HG03342 (cell line): ENCODE data around the gene C8B.

ENCODE experiments used
- ATAC-seq: cut with Tn5 transposase; IDR thresholded peaks from one replicate; pipeline ENCODE4 v1.9.1; 2021; ENCODE audit warnings: mild to moderate bottlenecking, moderate library complexity; ENCODE audit not compliant: unreplicated experiment

Gene C8B

DNA sequence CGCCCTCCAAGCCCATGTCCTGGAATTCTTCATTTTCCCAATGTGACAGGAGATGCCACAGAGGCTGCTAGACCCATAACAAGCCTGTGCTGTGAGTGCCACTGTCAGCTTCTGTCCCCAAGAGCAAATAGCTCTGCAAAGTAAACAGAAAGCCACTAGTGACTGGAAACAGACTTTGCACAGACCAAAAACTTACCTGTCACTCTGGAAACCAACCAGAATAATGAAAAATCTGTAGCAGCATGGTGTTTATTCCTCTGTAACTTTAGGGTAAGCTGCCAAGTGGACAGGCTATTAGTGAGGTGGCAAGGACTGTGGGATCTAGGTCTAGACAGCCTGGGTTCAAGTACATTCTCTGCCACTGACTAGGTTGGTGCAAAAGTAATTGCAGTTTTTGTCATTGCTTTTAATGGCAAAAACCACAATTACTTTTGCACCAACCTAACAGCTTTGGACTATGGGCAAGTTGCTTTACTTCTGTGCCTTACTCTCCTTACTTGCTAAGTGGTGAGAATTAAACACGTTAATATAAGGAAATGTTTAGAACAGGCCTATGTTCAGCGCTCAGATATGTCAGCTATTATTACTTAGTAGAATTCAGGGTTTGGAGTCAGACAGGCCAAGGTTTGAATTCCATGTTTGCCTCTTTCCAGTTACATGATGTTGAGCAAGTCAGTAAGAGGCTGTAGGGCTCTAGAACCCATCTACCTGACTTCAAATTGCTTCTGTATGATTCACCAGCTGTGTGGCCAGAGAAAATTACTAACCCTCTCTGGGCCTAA, at the start of gene C8B:
C8B (minus strand) TSS at position 100 of the 782 bp plus-strand sequence; CDS start at position 33, 67 bp downstream.
- no peak for ATAC-seq

DNA sequence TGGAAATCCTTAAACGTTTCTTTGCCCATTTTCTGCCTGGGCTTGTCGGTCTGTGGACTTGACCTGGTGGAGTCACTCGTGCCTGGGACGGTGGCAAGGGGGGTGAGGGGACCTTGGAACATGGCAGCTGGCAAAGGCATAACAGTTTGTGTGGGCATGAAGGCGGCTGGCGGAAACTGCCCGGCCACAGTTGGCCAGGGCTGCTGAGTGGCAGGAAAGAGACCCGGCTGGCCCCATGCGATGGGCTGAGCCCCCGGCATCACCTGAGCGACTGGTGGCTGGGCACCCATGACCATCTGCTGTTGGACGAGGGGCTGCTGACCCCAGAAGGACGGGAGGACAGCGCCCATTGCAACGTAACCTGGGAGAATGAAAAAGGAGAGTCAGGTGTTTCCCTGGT, 49.3 kb upstream of the C8B start:
- no peak for ATAC-seq

DNA sequence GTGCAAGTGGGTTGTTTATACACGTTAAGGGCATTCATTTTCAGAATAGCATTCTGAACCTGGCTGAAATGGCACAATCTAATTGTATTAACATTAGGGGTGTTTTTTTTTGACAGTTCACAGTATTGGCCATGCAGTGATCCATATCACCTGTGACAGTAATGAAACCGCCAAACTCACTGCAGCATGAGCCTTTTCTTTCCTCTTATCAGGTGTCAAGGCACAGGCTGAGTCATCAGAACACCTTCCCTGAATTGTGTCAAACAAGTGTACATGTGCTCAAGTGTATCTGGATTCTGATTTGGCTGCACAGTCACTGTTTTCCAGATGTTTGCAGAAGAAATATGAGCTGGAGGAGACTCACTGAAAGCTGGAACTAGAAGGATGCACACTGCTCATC, 47.7 kb upstream of the C8B start:
- ATAC-seq = no peak

DNA sequence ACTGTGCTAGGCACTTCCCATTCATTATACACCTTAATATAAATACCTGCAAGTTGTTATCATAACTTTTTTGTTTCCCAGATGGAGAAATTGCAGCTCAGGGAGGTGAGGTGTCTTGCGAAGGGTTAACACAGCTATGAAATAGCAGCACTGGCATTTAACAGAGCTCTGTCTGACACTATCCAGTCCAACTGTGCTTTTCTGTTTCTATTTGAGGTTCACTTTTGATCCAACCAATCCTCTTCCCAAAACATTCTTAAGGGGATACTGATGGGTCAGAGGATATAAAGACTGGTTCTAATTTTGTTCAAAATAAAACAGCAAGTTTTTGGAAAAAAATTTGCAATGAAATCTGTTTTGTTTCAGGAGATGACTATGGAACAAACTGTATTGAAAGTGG, 46.5 kb upstream of the C8B start:
- ATAC-seq = no peak

DNA sequence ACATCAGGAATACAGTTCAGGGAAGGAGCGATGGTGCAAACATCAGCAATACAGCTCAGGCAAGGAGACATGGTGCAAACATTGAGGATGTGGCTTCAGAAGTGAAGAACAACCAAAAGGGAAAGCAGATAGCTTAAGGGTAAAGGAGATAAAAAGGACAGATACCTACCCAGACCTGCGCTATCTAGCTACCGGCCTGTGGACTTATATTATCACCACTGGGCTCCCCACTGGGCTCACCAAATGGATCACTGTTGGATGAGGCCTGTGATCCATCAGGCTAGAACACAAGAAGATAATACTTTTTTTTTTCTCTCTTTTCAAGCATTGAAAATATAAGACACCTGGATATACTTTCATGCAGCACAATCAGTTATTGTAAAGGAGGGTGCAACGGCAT, 44.7 kb upstream of the C8B start:
- ATAC-seq = no peak

DNA sequence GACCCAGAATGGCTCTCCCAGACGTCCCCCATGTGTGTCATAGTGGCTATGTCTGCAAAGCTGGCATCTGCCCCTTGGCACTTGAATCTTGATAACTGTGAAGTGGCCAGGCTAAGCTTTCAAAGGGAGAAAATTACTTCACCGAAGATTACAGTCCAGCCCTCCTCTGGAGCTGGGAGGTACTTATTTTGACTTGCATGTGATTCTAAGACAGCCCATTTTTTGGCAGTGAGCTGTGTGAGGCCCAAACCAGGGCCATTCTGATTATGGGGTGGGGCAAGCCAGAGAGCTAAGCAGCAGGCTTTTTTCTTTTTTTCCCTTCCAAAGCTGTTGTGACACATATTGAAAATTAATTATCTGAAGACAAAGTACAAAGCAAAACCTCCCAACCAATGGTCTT, 42.1 kb upstream of the C8B start:
- ATAC-seq = no peak

DNA sequence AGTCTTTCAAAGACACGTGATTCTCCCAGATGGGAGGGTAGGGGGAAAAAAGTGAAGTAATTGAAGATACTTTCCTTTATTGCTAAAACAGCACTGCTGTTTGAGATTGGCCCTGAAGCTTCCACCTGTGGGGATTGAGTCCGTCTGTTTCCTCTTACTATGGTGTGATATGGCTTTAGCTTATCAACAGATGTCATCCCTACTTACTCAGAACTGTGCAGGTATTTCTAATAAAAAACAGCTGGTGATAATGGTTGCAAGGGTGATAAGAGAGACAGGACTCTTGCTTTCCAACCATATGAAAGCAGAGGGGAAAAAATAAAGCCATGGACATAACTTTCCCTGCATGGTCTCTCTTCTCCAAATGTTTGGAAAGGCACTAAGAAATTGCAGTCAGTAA, 41.7 kb upstream of the C8B start:
- ATAC-seq = no peak

DNA sequence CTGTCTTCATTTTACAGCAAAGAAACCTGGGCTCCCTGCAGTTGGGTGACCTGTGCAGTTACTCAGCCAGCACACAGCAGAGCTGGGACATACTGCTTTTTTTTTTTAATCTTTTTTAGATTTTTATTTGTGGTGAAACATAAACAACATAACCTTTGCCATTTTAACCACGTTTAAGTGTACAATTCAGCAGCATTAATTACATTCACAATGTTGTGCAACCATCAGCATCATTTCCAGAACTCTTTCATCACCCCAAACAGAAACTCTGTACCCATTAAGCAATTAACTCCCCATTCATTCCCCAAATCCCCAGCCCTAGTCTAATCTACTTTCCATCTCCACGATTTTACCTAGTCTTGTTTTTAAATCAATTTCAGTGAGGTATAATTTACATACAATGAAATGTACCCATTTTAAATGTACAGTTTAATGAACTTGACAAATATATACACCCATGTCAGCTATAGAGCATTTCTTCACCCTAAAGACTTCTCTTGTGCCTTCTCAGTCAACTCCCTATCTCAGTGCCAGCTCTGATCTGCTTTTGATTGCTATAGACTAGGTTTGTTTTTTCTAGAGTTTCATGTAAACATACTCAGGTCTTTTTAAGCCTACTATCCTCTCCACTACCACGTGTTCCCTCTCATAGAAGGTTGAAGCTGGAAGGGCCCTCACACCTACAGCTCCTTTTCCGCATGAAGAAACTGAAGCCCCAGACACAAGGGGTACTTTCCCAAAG, 37.8 kb upstream of the C8B start:
- ATAC-seq = no peak

DNA sequence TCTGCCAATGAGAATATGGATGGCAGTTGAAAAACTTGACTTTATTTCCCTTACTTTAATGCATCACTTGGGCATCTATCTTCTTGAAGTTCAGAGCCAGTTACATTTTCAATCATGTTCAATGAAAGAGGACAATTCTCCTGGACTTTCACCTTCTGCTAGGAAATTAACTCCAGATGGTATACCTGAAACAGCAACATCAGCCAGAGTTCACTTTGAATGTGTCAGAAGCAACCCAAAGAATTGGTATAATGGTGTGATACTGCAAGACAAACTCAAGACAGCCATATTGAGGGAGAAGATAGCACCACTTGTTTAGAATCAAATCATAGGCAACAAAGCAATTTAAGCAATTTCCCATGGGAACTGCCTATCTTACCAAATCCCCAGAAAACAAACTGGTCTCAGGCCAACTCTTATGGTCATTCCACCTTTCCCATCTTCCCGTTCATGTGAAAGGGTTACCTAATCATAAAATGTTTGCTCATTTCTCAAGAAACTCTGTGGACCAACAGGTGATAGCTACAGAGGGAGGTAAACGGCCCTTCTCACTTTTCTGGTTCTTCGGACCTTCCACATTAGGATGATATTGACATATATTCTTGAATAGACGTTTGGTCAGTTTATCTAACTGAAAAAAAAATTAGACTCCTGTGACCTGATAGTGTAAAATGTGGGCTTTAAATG, 29.7 kb upstream of the C8B start:
- no peak for ATAC-seq

DNA sequence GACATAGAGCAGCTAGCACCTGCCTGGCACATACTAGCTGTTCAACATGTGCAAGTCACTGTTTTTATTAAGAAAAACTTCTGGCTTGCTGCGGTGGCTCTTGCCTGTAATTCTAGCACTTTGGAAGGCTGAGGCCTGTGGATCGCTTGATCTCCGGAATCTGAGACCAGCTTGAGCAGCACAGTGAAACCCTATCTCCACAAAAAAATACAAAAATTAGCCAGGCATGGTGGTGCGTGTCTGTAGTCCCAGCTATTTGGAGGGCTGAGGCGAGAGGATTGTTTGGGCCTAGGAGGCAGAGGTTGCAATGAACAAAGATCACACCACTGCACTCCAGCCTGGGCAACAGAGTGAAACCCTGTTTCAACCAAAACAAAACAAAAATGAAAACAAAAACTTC, 27.7 kb upstream of the C8B start:
- ATAC-seq = no peak

DNA sequence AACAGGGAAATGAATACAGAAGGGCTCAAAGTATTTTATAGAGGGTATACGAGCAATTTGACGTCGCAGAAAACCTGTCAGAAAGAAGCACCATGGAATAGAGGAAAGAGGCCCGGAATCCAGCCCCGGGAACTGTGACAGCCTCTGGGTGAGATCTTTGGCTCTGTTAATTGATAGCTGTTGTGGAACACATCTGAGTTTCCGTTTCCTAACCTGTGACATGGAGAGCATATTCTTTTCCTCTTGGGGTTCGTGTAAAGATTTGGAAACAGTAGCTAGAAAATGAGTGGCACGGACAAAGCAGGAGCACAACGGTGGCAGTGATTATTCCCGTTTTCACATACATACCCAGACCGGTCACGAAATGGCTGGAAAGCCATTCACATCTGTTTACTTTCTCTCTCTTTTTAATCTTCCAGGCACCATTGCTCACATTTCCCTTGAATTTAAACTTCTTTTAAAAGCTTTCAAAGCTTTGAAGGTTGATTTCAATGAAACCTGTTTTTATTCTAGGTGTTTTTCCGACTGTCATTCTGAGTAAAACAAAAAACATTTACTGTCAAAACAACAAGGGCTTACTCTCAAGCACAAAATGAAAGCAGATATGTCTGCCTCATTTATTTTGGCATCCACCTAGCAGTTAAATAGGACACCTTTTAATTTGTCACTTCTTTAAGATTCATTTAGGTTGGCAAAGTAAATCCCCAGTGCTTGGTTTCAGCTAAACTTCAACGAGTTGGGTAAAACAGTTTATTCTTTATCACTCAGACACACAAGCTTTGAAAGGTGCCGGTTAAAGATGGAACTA, 26.7 kb upstream of the C8B start:
- ATAC-seq = no peak

DNA sequence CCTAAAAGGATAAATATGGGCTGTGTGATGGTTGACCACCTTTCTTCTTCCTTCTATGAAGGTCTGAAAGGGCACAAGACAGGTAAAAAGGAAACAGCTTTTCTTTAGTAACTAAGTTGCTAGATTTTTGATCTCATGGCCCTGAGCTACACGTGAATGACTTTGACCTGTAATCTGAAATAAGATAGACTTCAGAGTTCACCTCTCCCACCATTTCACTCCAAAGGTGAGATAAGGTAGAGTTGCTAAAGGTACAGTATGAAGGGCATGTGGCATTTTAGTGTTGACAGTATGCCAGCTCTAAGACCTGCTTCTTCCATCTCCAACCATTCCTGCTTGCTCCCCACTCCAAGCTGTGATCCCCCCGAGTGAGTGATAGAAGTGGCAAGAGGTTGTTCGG, 25.8 kb upstream of the C8B start:
- no peak for ATAC-seq

DNA sequence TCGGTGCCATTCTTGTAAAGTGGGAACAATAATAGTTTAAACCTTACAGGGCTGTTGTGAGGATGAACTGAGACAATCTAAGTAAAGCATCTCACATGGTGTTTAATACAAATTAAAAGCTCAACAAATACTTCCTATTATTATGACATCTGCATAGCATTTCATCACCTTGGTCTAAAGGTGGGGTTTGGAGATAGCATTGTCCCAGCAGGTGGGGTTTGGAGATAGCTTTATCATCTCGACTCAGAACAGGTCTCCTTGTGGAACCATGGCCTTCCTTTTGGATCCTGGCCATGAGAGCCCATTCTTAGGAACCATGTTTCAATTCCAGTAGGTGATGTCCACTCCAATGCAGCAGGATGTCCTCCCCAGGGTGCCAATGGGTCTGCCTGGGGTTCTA, 20.6 kb upstream of the C8B start:
- ATAC-seq = no peak

DNA sequence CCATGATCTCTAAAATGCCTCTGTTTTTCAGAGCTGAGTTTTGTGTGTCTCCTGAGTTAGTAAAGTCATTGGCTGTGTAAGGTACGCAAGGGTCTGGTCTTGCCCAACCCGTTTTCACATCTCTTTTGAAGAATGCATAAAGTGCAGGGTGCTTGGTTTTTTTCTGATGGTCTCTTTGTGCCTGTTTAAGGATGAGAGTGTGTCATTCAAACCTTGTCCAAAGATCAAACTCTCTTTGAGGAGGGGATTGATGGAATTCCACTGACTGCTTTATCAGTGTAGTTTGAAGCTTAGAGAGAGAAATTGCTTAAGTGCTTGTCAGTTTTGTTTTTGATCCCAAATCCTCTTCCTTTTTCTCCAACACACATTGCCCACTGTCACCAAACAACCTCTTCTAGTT, 20.0 kb upstream of the C8B start:
- ATAC-seq = no peak

DNA sequence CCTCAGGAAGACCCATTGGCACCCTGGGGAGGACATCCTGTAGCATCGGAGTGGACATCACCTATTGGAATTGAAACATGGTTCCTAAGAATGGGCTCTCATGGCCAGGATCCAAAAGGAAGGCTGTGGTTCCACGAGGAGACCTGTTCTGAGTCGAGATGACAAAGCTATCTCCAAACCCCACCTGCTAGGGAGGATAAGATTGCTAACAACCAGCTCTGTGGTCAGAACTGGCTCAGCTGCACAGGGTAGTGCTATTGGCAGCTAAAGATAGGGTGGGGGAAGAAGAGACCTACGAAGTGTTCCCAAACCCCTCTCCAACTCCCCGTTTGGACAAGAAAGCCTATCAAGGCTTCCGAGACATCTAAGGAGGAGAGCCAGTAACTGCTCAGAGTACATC, 17.7 kb upstream of the C8B start:
- no peak for ATAC-seq

DNA sequence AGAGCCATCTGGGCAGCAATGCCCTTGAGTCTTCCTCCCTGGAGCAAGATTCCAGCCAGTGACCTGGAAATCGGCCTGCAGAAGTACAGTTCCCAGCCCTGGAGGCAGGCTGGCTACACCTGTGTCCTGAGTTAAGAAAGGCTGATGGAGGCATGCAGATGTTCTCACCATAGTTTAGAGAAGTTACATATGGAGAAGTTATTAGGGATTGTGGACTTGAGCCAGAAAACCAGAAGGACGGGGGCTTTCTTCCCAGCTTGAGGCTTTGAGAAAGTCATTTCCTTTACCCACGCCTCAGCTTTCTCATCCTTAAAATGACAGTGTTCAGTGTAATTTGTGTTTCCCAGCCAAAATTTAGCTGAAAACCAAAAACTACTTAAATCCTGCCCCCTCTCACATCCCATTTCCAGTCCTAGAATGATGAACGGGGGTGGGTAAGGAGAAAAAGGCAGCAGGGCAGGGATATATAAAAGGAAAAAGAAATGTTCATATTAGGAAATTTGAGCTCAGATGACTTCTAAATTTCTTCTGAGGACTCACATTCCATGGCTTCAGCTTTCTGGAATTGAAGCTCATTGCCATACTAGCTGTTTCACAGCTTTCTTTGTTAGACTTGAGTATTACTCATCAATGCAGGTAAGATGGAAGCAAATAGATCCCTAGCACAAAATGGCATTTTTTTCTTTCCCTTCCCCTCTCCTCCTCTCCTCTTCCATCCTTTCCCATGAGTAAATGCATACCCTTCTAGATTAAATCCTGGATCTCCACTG, 14.4 kb upstream of the C8B start:
- ATAC-seq = no peak

DNA sequence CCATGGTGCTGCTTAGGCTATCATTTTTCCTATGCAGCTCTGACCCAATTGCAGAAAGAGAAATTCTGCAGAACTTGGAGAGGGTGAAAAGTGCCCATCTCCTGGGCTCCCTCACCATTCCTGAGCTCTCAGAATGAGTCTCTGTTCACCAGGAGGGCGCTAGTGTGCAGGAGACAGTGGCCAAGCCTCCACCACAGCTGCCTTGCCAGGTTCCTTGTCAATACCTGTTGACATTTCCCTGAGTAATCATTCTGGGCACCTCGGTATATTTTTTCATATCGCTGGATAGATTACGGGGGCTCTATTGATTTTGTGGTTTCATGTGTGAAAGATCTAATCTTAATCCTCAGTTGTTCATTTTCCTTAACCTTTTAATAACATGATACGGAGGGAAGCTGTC, 13.0 kb upstream of the C8B start:
- no peak for ATAC-seq

DNA sequence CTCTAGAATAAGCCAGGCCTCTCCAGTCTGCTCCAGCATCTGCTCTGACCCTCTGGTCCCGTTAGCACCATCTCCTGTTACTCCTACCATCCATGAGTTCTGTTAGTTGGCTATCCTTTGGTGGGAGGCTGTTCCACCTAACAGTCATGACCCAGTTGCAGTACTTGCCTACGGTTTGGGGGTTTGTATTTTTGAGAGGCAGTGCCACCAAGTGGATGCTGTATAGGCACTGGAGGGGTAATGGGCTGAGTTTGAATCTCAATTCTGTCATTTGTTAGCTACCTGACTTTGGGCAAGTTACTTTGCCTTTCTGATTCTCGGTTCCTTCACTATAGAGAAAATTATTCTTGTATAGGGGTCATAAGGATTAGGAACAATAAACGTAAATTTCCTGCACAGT, 12.1 kb upstream of the C8B start:
- ATAC-seq = no peak

DNA sequence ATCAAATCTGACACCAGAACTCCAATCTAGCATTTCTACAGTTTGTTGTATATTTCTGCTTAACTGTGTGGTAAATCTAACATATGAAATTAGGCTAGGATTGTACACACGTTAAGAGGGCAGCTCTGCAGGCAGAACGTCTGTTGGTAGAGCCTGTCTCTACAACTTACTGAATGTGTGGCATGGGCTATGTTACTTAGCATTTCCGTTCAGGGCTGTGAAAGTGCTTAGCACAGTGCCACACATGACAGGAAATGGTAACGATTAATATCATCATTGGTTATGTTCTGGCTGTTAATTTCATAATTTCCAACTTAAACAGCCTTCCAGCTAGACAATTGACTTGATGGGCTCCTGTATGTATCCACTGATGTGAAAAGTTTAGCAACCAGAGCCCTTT, 9.6 kb upstream of the C8B start:
- no peak for ATAC-seq

DNA sequence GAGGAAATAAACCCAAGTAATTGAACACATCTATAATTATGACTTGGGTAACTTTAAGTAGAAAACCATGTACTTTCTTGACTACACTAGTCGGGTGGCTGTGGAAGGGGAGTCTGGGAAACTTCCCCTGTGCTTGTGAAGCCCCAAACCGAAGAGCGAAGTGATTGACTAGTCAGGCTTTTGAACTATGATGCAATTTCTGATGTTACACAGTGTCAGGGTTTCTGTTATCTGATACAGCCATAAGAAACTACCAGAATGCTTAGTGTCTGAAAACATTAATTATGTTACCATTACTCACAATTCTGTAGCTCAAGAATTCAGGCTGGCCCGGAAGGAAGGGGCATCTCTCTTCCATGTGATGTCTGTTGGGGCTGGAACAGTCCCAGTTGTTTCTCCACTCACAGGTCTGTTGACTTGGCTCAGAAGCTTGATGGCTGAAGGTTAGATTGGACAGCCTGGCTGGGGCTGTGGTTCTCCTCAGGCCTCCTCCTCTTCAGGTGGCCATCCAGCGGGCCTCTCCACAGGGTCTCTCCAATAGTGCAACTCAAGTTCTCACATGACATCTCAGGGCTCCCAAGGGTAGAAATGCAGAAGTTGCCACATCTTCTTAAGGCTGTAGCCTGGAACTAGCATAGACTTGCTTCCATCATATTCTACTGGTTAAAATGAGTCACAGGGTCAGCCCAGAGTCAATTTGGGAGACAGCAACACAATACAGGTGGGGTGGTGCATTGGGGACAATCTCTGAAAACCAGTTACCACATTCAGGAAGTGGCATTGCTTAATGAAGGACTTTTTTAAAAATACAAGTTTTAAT, 8.3 kb upstream of the C8B start:
- ATAC-seq = no peak
